ENCODE data around the gene SDCCAG8.

Gene SDCCAG8

GRCh38 chr1:243470502-243470901 lies 214.7 kb downstream of the SDCCAG8 start (continued):
- TF ChIP-seq ZNF830 (tag by site-specific recombination; IDR thresholded peaks at IDR 0.05; ENCODE audit: low read depth): no peak
- no peak for TF ChIP-seq ZNF19 (tag by site-specific recombination; IDR thresholded peaks at IDR 0.05; ENCODE audit: low read depth)
- TF ChIP-seq ZNF623 (tag by site-specific recombination; IDR thresholded peaks at IDR 0.05): no peak

GRCh38 chr1:243471026-243471685 lies 215.3 kb downstream of the SDCCAG8 start:
- no peaks in the 10 kb centered on the region for H3K36me3 ChIP-seq (ENCODE audit: control insufficient read depth in 2 of 2, insufficient read depth in 1 of 2, low read length in 2 of 2)
- ChIA-PET POLR2A (no interaction called here), CTCF (no interaction called here)
- H3K27ac ChIP-seq (ENCODE audit: extremely low read depth, low read depth, low read length): no peak overlapping the region
- no peaks in the 10 kb centered on the region for H3K9me3 ChIP-seq (ENCODE audit: control insufficient read depth, insufficient read depth, low read depth, low read length)
- H3K4me1 ChIP-seq (ENCODE audit: control insufficient read depth, insufficient read depth, low read length): no peaks in the 10 kb centered on the region
- no peak overlapping the region for H3K4me3 ChIP-seq (ENCODE audit: low read depth, low read length)
- TF ChIP-seq ZNF560 (tag by site-specific recombination; IDR thresholded peaks at IDR 0.05; ENCODE audit: borderline replicate concordance): no peak
- TF ChIP-seq GLI4 (tag by site-specific recombination; IDR thresholded peaks at IDR 0.05): no peak
- TF ChIP-seq KLF9 (tag by site-specific recombination; IDR thresholded peaks at IDR 0.05; ENCODE audit: low read depth): no peak
- no peak for TF ChIP-seq KLF8 (tag by site-specific recombination; IDR thresholded peaks at IDR 0.05)
- no peak for TF ChIP-seq ZNF529 (tag by site-specific recombination; IDR thresholded peaks at IDR 0.05; ENCODE audit: insufficient replicate concordance)
- no peak for TF ChIP-seq PRDM2 (tag by site-specific recombination; IDR thresholded peaks at IDR 0.05; ENCODE audit: borderline replicate concordance)

- no peak overlapping the region for H3K4me3 ChIP-seq (ENCODE audit: low read depth, low read length)
- H3K9me3 ChIP-seq (ENCODE audit: control insufficient read depth, insufficient read depth, low read depth, low read length): no peaks in the 10 kb centered on the region
- ChIA-PET POLR2A (no interaction called here), CTCF (interaction anchor here (0.5 to 0.8 kb wide), 2 partner anchors 16 to 221 kb away, joined by 3 to 5 read pairs; no protein-coding TSS in a partner anchor)
- no peak for TF ChIP-seq ZNF707 (tag by site-specific recombination; IDR thresholded peaks at IDR 0.05)
- TF ChIP-seq ZNF302 (tag by site-specific recombination; IDR thresholded peaks at IDR 0.05; ENCODE audit: low read depth): no peak
- TF ChIP-seq ZNF280D (tag by site-specific recombination; IDR thresholded peaks at IDR 0.05): no peak
- TF ChIP-seq ZBTB1 (tag by site-specific recombination; IDR thresholded peaks at IDR 0.05): no peak
- H3K36me3 ChIP-seq (ENCODE audit: control insufficient read depth in 2 of 2, insufficient read depth in 1 of 2, low read length in 2 of 2): no peaks in the 10 kb centered on the region
- H3K27ac ChIP-seq (ENCODE audit: extremely low read depth, low read depth, low read length): no peak overlapping the region
- H3K4me1 ChIP-seq (ENCODE audit: control insufficient read depth, insufficient read depth, low read length): no peaks in the 10 kb centered on the region
Measured at GRCh38 chr1:243471754-243472745, 216.2 kb downstream of the SDCCAG8 start.

Data from HEK293 (cell line).